Keratinocyte (primary cell): ENCODE measurements around the gene CIART. TPM values are rescaled to one million over a fixed set of nuclear protein-coding genes. Genes with fewer than 3 reads are reported as not detected.
A peak's percentile ranks its signal among the peaks of the same experiment; 100 is the strongest.

ENCODE experiments used
- DNase-seq: peaks from one replicate; pipeline ENCODE4 v3.0.0-alpha.2; 2011; ENCODE audit warnings: low read depth, missing footprints, low spot score
- FAIRE-seq: peaks from 2 replicates; lab custom pipeline; 2011; peaks lifted over from hg19 to GRCh38; lab: Jason Lieb, UNC
- H2AFZ ChIP-seq: 2 replicates; pipeline ENCODE4 v1.6.0; 2012; ENCODE audit warnings: low read length, control low read depth, inconsistent platforms; ENCODE audit not compliant: control insufficient read depth
- H3K27ac ChIP-seq: 2 replicates; pipeline ENCODE4 v1.5.1; 2011; ENCODE audit warnings: low read length; ENCODE audit not compliant: control insufficient read depth, insufficient read depth
- H3K27me3 ChIP-seq: 3 replicates; pipeline ENCODE4 v1.6.0; 2011; ENCODE audit warnings: low read length; ENCODE audit not compliant: control insufficient read depth, insufficient read depth; ENCODE audit errors: extremely low read depth
- H3K36me3 ChIP-seq, 2 experiments: 2 replicates in 1 of 2; 3 replicates in 1 of 2; pipeline ENCODE4 v1.5.1; 2011; ENCODE audit warnings: low read length in 2 of 2, mild to moderate bottlenecking in 1 of 2; ENCODE audit not compliant: control insufficient read depth in 2 of 2, insufficient read depth in 2 of 2; ENCODE audit errors: extremely low read depth in 1 of 2
- H3K4me1 ChIP-seq: 3 replicates; pipeline ENCODE4 v1.5.1; 2011; ENCODE audit warnings: low read length; ENCODE audit not compliant: control insufficient read depth, insufficient read depth; ENCODE audit errors: extremely low read depth
- H3K4me2 ChIP-seq: 3 replicates; pipeline ENCODE4 v1.6.0; 2011; ENCODE audit warnings: low read depth, low read length; ENCODE audit not compliant: control insufficient read depth, insufficient read depth; ENCODE audit errors: extremely low read depth
- H3K4me3 ChIP-seq, 3 experiments: fragments of 200-600 bp in 1 of 3; sonication (generic) in 1 of 3; 2 replicates in 2 of 3; 3 replicates in 1 of 3; pipeline ENCODE4 v1.5.1; 2011 to 2016; ENCODE audit warnings: low read length in 3 of 3, mild to moderate bottlenecking in 3 of 3, control low read depth in 2 of 3, inconsistent platforms in 1 of 3, low read depth in 1 of 3, mixed read lengths in 1 of 3, mixed run types in 1 of 3, moderate library complexity in 1 of 3; ENCODE audit not compliant: control insufficient read depth in 2 of 3, insufficient read depth in 2 of 3; ENCODE audit errors: extremely low read depth in 1 of 3
- H3K79me2 ChIP-seq: 2 replicates; pipeline ENCODE4 v1.6.0; 2012; ENCODE audit warnings: low read length; ENCODE audit not compliant: control insufficient read depth, insufficient read depth
- H3K9ac ChIP-seq: 3 replicates; pipeline ENCODE4 v1.6.0; 2011; ENCODE audit warnings: low read length; ENCODE audit not compliant: control insufficient read depth, insufficient read depth; ENCODE audit errors: extremely low read depth
- H3K9me1 ChIP-seq: 3 replicates; pipeline ENCODE4 v1.6.0; 2011; ENCODE audit warnings: low read length; ENCODE audit not compliant: control insufficient read depth, insufficient read depth; ENCODE audit errors: extremely low read depth
- H3K9me3 ChIP-seq: 2 replicates; pipeline ENCODE4 v1.5.1; 2012; ENCODE audit warnings: low read depth, low read length; ENCODE audit not compliant: control insufficient read depth
- H4K20me1 ChIP-seq: 3 replicates; pipeline ENCODE4 v1.6.0; 2011; ENCODE audit warnings: low read length; ENCODE audit not compliant: control insufficient read depth, insufficient read depth; ENCODE audit errors: extremely low read depth
- EZH2 ChIP-seq: IDR thresholded peaks from one replicate; pipeline ENCODE4 v1.6.1; 2012; ENCODE audit warnings: inconsistent platforms, mild to moderate bottlenecking, low read length, moderate library complexity
- dilution Hi-C: fragments of 300-500 bp; cut with MboI; formaldehyde crosslinking; loops from one replicate; pipeline ENCODE4 v1.7.0; 2020; ENCODE audit warnings: low sequenced_read_pairs; ENCODE audit not compliant: extremely low pct_ligation_motif_present
- polyA plus RNA-seq, 5 experiments: library from polyadenylated mRNA; depleted of rRNA in 3 of 5; stranded (reverse) in 3 of 5; stranded (forward) in 1 of 5; unstranded in 1 of 5; fragments of >200 nt; gene quantifications; 1 replicate in 1 of 5; 2 replicates in 3 of 5; 3 replicates in 1 of 5; pipeline versions ENCODE4 v1.2.1 to v1.2.3, GENCODE V29; 2011 to 2012; ENCODE audit warnings: missing spikeins in 2 of 5, low read depth in 1 of 5, low replicate concordance in 1 of 5
- TF ChIP-seq, protein P1 (sequence below), 3 experiments: IDR thresholded peaks in 1 of 3; conservative IDR thresholded peaks in 1 of 3; optimal IDR thresholded peaks in 1 of 3; 2 replicates in 2 of 3; 3 replicates in 1 of 3; pipeline versions ENCODE3 to v1.5.1; 2011; ENCODE audit warnings: low read length in 3 of 3, mild to moderate bottlenecking in 3 of 3, moderate library complexity in 2 of 3, control low read depth in 1 of 3, inconsistent platforms in 1 of 3; ENCODE audit not compliant: insufficient read depth in 2 of 3; ENCODE audit errors: extremely low read depth in 1 of 3

Gene CIART
- polyA plus RNA-seq, 1 donor (not counting 4 experiments of a cell fraction or from before 2014, with no cell fraction given) = 15.0 TPM

DNA sequence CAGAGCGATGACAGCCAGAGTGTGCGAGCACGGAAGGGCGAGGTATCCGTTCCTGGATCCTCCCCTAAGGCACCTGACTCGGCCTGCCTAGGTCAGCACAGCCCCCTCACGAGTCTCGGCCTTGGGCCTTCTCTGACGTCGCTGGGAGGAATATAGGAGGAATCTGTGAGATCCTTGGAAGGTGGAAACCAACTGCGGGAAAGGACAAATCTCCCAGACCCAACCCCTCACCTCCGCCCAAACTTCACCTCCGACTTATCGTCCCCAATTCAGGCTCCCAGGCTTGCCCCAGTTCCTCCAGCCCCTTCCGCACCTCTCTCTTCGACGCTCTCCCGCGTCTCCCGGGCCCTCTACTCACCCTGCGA, 14.0 kb upstream of the CIART start:
- FAIRE-seq = no peak
- H3K79me2 ChIP-seq = peaks cover 27% of the 10 kb centered on the region
- dilution Hi-C loops = no loop called here
- H3K36me3 ChIP-seq = peaks cover 16 to 29% of the 10 kb centered on the region in 2 experiments
- peaks cover 12% of the 10 kb centered on the region for H3K4me1 ChIP-seq
- H3K27me3 ChIP-seq = no peaks in the 10 kb centered on the region
- TF ChIP-seq, protein P1, sequence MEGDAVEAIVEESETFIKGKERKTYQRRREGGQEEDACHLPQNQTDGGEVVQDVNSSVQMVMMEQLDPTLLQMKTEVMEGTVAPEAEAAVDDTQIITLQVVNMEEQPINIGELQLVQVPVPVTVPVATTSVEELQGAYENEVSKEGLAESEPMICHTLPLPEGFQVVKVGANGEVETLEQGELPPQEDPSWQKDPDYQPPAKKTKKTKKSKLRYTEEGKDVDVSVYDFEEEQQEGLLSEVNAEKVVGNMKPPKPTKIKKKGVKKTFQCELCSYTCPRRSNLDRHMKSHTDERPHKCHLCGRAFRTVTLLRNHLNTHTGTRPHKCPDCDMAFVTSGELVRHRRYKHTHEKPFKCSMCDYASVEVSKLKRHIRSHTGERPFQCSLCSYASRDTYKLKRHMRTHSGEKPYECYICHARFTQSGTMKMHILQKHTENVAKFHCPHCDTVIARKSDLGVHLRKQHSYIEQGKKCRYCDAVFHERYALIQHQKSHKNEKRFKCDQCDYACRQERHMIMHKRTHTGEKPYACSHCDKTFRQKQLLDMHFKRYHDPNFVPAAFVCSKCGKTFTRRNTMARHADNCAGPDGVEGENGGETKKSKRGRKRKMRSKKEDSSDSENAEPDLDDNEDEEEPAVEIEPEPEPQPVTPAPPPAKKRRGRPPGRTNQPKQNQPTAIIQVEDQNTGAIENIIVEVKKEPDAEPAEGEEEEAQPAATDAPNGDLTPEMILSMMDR (optimal IDR thresholded peaks at IDR 0.05 in 1 of 3, IDR thresholded peaks at IDR 0.05 in 1 of 3, conservative IDR thresholded peaks at IDR 0.05 in 1 of 3; ENCODE audit: extremely low read depth in 1 of 3, insufficient read depth in 2 of 3, low read length in 3 of 3) = no peak
- TF ChIP-seq EZH2 = no peak
- DNase-seq = no peak
- no peaks in the 10 kb centered on the region for H3K9me1 ChIP-seq
- peak overlapping the region; percentile 86 to 91 (median 91) for H3K4me3 ChIP-seq
- H4K20me1 ChIP-seq = no peaks in the 10 kb centered on the region
- H2AFZ ChIP-seq = peak overlapping the region; percentile 78
- H3K9ac ChIP-seq = peak overlapping the region; percentile 99
- H3K4me2 ChIP-seq = peak overlapping the region; percentile 99
- peak overlapping the region; percentile 97 for H3K27ac ChIP-seq
- no peaks in the 10 kb centered on the region for H3K9me3 ChIP-seq

DNA sequence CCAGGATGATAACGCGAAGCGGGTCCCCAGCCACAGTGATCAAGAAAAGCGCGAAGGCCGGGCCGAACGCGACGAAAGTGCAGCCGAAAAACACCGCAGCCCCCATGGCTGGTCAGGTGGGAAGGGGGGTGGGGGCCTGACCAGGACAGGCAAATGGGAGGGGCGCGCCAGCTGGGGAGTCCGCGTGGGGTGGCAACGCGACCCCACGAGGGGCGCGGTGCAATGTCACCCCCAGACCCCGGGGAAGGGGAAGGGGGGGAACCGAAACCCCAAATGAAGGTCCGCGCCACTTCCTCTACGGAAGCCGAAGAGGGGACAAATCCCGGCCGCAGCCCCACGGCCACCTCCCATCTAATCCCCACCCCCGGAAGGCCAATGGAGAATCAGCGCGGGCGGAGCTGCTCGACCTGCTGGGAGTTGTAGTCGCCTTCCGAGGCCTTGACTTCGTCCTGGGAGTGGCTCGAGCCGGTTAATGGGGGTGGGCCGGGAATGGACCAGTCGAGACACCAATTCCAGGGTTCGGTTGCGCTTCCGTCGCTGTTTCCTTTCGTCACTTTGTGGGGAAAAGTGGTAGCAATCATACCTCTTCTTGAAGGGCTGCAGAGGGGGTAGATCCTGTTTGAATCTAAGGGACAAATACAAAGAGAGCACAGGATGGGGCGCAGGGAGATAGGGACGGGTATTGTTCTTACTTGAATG, 13.5 kb upstream of the CIART start, which contains the start of gene APH1A:
APH1A (minus strand) TSS at position 312 of the 699 bp plus-strand sequence; CDS start at position 106, 206 bp downstream.
- dilution Hi-C loops = no loop called here
- TF ChIP-seq, protein P1 (optimal IDR thresholded peaks at IDR 0.05 in 1 of 3, IDR thresholded peaks at IDR 0.05 in 1 of 3, conservative IDR thresholded peaks at IDR 0.05 in 1 of 3; ENCODE audit: extremely low read depth in 1 of 3, insufficient read depth in 2 of 3, low read length in 3 of 3) = no peak
- TF ChIP-seq EZH2 = no peak
- DNase-seq (no peak), FAIRE-seq (peak; percentile 41)
- Histone ChIP-seq H3K79me2 (peaks cover 27% of the 10 kb centered on the region), H3K9ac (peak within 1 kb of the TSS; percentile 99), H3K9me3 (no peaks in the 10 kb centered on the region), H3K4me1 (peaks cover 9% of the 10 kb centered on the region), H3K4me3 (peak within 1 kb of the TSS; percentile 86 to 91 (median 91)), H3K9me1 (no peaks in the 10 kb centered on the region), H3K27ac (peak within 1 kb of the TSS; percentile 97), H3K4me2 (peak within 1 kb of the TSS; percentile 99), H2AFZ (peak within 1 kb of the TSS; percentile 84), H3K27me3 (no peaks in the 10 kb centered on the region), H3K36me3 (peaks cover 17 to 27% of the 10 kb centered on the region in 2 experiments), H4K20me1 (no peaks in the 10 kb centered on the region)
